Cardiac ventricle fibroblast (primary cell): ENCODE data around the gene WWTR1. TPM values are rescaled to one million over a fixed set of nuclear protein-coding genes. Genes with fewer than 3 reads are reported as not detected.

ENCODE experiments used
- total RNA-seq: library from RNA; depleted of rRNA; stranded (reverse); fragments of >200 nt; gene quantifications from 2 replicates; pipeline ENCODE4 v1.2.3, GENCODE V29; 2015

Gene WWTR1
- 76.3 and 94.2 TPM in 2 replicates for total RNA-seq

GRCh38 chr3:149657926-149658743, at the start of gene WWTR1:
WWTR1 (minus strand) TSS chr3:149658025; CDS start chr3:149657306, 719 bp downstream.

GRCh38 chr3:149474250-149474817, 183.5 kb downstream of the WWTR1 start, which contains the start of gene TM4SF4:
TM4SF4 (plus strand) TSS chr3:149474697; CDS start chr3:149474878, 181 bp downstream.

Other genes starting within 250 kb of the WWTR1 start
- gene TM4SF4, start 183.3 kb downstream of the WWTR1 start, total RNA-seq, result not detected in 2 replicates
- 24.8 and 44.6 TPM in 2 replicates for gene COMMD2, start 94.5 kb upstream of the WWTR1 start, total RNA-seq
- not detected in 2 replicates for gene ANKUB1, start 134.5 kb upstream of the WWTR1 start, total RNA-seq
- gene RNF13, start 155.2 kb upstream of the WWTR1 start, total RNA-seq, result 46.4 and 53.4 TPM in 2 replicates